GM19193 (cell line): ENCODE measurements around the gene TMEM196.

ENCODE experiments used
- POLR2A ChIP-seq: IDR thresholded peaks from 4 replicates; pipeline ENCODE4 v1.6.1; 2011; ENCODE audit not compliant: insufficient read depth, insufficient read length; ENCODE audit errors: extremely low read depth

Gene TMEM196

DNA sequence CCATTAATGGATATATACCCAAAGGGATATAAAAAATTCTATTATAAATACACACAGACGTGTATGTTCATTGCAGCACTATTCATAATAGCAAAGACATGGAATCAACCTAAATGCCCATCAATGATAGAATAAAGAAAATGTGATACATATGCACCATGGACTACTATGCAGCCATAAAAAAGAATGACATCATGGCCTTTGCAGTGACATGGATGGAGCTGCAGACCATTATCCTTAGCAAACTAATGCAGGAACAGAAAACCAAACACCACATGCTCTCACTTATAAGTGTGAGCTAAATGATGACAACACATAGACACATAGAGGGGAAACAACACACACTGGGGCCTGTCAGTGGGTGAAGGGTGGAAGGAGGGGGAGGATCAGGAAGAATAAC lies 97.6 kb downstream of the TMEM196 start:
- TF ChIP-seq POLR2A, result no peak

DNA sequence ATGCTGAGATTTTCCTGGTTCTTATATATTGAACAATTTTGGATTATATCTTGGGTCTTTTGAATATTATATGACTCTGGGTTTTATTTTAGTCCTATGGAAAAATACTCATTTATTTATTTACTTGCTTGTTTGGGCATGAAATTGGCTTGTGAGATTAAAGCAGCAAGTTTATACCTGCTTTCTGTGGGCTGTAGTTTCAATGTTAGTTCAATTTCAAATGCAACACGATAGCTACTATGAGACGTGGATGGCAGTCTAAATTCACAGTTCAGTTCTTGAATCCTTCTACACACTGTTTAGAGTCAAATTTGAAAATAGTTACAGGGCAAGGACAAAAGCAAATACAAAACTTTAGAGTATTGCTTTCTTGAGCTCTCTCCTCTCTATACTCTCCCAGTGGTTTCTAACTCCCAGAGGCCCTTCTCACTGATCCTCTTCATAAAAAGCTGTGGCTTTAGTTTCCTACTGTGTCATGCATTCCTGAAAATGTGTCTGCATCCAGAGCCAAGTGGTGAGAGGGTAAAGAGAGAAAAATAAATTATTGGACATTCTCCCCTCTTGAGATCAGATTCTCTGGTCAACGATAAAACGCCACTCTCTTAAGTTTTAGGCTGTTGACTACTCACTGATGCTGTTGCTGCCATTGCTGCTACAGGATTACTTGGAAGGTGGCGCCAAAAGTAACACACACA lies 99.0 kb downstream of the TMEM196 start:
- no peak for TF ChIP-seq POLR2A

GRCh38 chr7:19670806-19671205 lies 102.6 kb downstream of the TMEM196 start:
- no peak for TF ChIP-seq POLR2A
